Measurements from ENCODE around the gene ARHGEF19.

ARHGEF19 gene

GRCh38 chr1:16149146-16149545 lies 63.3 kb downstream of the ARHGEF19 start:
- DNase-seq (ENCODE audit: low spot score), result no peak

- no peak for DNase-seq (ENCODE audit: low spot score)
These were observed 63.9 kb downstream of the ARHGEF19 start for GRCh38 chr1:16148329-16149092.
